Subcutaneous adipose tissue (tissue), 4 donors: Measurements from ENCODE around the gene HS3ST4. TPM values are rescaled to one million over a fixed set of nuclear protein-coding genes. Genes with fewer than 3 reads are reported as not detected.

Experiments used
- total RNA-seq, 4 donors: library from RNA; depleted of rRNA; stranded (reverse); fragments of >200 nt; gene quantifications; one replicate each; pipeline ENCODE4 v1.1.0, GENCODE V29; 2016
- TF ChIP-seq, protein P1 (sequence below): fragments of 450-650 bp; IDR thresholded peaks from one replicate; pipeline ENCODE4 v1.5.1; 2016; ENCODE audit warnings: low read depth, mild to moderate bottlenecking, control low read depth, antibody characterized with exemption, moderate library complexity

HS3ST4 gene
- total RNA-seq, 4 donors from 2014 or later = not detected

DNA sequence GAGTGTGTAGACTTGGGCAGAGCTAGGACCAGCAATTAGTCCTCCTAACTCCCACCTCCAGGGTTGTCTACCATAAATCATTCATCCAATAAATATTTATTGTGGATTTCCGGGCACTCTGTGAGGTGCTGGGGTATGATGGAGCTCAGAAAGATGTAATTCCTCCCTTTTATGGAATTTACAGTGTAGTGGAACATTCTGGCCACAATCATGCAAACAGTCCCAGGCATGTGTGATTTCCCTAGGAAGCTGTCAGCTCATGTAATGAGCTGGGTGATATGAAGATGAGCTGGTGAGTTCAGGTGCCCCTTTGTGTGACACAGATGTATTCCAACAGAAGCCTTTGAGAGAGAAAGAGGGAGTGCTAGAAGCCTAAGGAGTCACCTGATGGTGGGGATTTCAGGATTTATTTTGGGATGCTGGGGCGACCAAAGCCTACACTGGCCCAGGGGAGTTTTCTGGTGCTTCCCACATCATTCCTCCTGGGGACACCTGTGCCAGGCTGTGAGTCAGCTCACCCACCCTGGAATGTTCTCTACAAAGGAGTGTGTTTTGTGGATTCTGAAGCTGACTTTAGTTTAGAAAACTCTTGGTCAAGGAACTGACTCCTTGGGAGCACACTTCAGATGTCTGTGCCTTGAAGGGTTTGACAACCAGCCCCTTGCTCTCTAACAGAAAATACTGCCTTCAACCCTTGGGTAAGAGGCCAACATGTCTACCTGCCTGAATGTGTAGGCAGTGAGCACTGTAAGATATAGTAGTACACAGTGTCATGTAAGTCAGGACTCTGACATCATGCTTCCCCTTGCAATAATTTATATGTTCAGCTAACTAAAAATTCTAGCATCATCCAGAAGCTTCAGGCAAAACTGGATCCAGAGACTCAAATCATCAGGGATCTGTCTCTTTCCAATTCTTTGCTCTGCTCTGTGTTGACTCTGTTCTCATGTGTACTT lies 42.9 kb downstream of the HS3ST4 start:
- TF ChIP-seq, protein P1, sequence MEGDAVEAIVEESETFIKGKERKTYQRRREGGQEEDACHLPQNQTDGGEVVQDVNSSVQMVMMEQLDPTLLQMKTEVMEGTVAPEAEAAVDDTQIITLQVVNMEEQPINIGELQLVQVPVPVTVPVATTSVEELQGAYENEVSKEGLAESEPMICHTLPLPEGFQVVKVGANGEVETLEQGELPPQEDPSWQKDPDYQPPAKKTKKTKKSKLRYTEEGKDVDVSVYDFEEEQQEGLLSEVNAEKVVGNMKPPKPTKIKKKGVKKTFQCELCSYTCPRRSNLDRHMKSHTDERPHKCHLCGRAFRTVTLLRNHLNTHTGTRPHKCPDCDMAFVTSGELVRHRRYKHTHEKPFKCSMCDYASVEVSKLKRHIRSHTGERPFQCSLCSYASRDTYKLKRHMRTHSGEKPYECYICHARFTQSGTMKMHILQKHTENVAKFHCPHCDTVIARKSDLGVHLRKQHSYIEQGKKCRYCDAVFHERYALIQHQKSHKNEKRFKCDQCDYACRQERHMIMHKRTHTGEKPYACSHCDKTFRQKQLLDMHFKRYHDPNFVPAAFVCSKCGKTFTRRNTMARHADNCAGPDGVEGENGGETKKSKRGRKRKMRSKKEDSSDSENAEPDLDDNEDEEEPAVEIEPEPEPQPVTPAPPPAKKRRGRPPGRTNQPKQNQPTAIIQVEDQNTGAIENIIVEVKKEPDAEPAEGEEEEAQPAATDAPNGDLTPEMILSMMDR = no peak

DNA sequence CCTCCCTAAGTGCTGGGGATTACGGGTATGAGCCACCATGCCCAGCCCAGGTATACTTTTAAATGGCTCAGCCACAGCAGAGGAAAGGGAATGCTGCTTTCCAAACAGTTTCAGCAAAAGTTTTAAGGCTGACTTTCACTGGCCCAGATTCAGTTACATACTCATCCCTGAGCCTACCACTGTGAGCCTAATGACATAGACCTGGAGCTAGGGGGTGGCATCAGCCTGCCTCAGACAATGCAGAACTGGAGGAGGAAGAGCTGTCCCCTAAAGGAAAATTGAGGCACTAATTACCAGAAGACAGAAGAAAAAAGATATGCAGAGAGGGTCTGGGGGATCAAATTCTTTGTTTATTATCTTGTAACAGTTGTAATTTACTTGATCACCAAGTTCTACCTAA lies 43.9 kb downstream of the HS3ST4 start:
- TF ChIP-seq, protein P1 = no peak

DNA sequence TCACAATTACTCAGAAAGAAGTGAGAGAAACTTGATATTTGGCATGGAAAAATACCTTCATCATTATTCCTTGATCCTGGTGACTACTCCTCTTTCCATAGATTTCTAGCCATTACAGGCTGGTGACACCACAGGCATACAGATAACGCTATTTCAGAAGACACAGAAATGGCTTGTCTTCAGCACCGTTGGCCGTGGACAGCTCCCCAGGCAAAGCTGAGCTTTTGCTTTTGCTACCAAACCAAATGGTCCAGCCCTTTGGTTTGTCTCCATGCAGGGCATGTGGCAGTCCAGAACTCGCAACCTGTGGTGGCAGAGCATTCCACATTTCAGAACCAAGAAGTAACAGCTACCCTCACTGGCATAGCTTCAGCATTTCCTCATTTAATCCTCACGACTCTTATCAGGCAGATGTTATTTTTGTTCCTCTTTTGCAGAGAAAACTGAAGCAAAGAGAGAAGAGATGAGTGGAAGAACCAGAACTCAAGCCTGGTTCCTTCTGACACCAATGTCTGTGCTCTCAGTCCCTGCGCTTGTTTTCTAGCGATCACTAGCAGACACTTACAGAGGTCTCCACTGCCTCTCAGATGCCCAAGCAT lies 55.5 kb downstream of the HS3ST4 start:
- TF ChIP-seq, protein P1 = no peak

DNA sequence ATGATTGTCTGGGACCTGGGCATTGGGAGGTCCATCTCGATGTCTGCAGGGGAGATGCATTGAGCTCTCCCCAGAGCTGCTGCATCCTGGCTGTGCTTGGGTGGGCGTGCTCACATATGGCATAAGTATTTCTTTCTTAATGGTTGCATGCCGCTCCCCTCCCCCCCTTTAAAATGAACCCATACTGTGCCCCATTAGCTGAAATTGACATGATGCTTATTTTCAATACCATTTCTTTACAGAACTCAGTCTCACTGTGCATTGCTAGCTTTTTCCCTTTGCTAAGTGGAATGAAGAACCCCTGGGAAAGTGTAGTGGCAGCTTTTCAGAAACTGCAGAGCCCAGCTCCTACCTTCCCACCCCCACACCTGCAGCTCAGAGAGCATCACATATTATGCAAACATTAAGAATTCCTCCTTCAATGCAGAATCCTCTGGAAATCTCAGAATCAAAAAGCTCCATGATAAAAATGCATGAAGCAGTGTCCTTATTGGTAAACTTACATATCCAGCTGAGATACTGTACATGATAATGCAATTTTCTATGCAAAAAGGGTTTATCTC lies 56.4 kb downstream of the HS3ST4 start:
- TF ChIP-seq, protein P1 = no peak

DNA sequence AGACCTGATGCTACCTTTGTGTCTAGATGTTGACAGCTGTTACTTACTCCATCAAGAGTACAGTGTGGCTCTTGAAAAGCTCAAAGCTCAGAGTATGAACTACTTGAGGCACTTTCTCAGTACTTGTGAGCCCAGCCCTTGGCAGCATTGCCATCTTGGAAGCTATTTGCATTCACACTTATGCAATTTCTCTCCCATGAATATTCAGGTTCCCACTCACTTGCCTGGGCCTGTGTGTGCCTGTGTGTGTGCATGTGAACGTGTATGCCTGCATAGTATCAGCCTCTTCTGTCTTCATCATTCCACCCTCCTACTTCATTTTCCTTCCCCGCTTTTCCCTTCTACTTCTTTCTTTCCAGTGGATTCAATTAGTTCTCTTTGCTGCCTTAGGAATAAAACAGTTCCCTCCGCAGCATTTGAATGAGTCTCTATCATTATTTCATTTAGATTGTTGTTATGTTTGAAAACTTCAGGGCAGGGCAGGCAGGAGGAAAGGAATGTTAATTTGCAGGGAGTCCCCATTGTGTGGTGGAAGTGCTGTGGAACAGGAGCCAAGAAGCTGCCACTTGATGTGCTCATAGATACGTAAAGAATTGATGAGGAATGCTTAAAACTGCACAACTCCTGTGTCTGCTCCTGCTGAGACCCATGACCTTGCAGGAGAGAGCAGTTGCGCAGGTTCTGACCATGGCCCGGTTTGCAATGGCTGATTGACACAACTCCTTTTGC lies 58.9 kb downstream of the HS3ST4 start:
- TF ChIP-seq, protein P1 = no peak

DNA sequence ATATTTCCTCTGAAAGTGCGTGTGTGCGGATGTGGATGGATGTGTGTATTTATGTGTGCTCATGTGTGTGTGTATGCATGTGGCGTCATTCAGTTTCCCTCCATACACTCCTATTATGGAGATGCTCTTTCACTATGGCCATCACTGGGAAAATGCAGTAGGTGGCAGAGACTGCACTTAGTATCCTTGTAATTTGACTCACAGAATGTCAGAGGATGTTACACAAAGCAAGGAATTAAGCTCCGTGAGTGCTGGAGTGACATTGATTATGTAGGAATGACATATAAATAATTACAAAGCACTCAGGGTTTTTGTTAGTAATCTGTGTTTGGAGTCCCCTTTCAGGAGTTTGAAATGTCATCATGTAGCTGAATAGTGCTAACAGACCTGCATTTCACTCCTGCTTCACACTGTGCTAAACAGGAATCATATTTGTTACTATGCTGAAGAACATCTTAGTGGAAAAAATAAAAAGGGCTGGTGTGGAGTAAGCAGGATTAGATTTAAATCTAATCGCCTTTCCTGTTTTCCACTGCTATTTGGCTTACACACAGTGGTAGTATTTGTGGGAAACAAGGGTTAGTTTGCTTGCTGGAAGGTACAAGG lies 59.6 kb downstream of the HS3ST4 start:
- TF ChIP-seq, protein P1 = no peak
